ENCODE data around the gene KRT17. TPM values are rescaled to one million over a fixed set of nuclear protein-coding genes. Genes with fewer than 3 reads are reported as not detected.
"Not testable (repeated sequence)": the region's sequence is repeated elsewhere in the genome, so short reads cannot be mapped to it uniquely, and the experiment has no call there.

KRT17 gene
- total RNA-seq, 2 experiments from 2014 or later, result not detected

GRCh38 chr17:41617136-41617535 lies 7.2 kb downstream of the KRT17 start:
- Mint-ChIP-seq H3K4me1 (ENCODE audit: low read depth) (no peaks in the 10 kb centered on the region), H3K4me3 (no peak overlapping the region), H3K27me3 (no peaks in the 10 kb centered on the region), H3K36me3 (ENCODE audit: low read depth) (no peaks in the 10 kb centered on the region), H3K9me3 (no peaks in the 10 kb centered on the region), H3K27ac (no peak overlapping the region)
- no peak for DNase-seq
- no peak for TF ChIP-seq CTCF (IDR thresholded peaks at IDR 0.05)
- Histone ChIP-seq H3K27ac (ENCODE audit: low read depth in 1 of 2, low read length in 2 of 2) (no peak overlapping the region), H3K4me3 (ENCODE audit: low read length) (no peak overlapping the region), H3K9me3 (ENCODE audit: control insufficient read depth in 1 of 2, insufficient read depth in 1 of 2, low read length in 2 of 2) (no peaks in the 10 kb centered on the region), H3K4me1 (ENCODE audit: insufficient read depth, low read length) (no peaks in the 10 kb centered on the region), H3K27me3 (ENCODE audit: control insufficient read depth in 1 of 2, insufficient read depth in 2 of 2, low read length in 2 of 2) (peaks cover 0 to 2% of the 10 kb centered on the region in 2 experiments), H3K36me3 (ENCODE audit: insufficient read depth, low read length) (no peaks in the 10 kb centered on the region)
- ATAC-seq (ENCODE audit: poor library complexity), result no peak
- intact Hi-C loops (cut with DNase I, micrococcal nuclease), result no loop called here
- ChIA-PET POLR2A (no interaction called here), CTCF (no interaction called here)

- H3K9me3 Mint-ChIP-seq; CTCF ChIA-PET; H3K4me3 ChIP-seq (ENCODE audit: low read length); H3K4me3 Mint-ChIP-seq; H3K9me3 ChIP-seq (ENCODE audit: control insufficient read depth in 1 of 2, insufficient read depth in 1 of 2, low read length in 2 of 2); ATAC-seq (ENCODE audit: poor library complexity); H3K4me1 ChIP-seq (ENCODE audit: insufficient read depth, low read length); H3K27me3 Mint-ChIP-seq; H3K27me3 ChIP-seq (ENCODE audit: control insufficient read depth in 1 of 2, insufficient read depth in 2 of 2, low read length in 2 of 2); H3K36me3 Mint-ChIP-seq (ENCODE audit: low read depth); H3K4me1 Mint-ChIP-seq (ENCODE audit: low read depth); intact Hi-C loops (cut with DNase I, micrococcal nuclease); POLR2A ChIA-PET; H3K27ac ChIP-seq (ENCODE audit: low read depth in 1 of 2, low read length in 2 of 2); DNase-seq; H3K36me3 ChIP-seq (ENCODE audit: insufficient read depth, low read length); H3K27ac Mint-ChIP-seq: not testable (repeated sequence)
Measured at GRCh38 chr17:41616486-41616885, 7.9 kb downstream of the KRT17 start.

DNA sequence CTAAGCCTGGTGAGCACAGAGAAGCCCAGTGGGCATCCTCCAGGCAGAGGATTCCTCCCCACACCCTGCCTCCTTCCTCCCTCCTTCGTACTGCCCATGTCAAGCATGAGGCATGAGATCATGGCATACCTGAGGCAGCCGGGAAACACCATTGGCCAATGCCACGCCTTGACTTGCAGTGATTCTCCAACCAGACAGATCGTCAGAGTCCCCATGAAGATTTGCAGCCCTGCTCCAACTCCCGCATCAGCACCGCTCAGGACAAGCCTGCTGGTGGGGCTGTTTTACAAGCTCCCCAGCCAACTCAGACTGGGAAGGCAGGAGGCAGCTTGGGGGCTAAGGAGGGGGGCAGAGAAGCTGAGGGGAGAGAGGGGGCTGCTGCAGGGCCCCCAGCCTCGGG lies 8.9 kb downstream of the KRT17 start:
- H3K27me3 Mint-ChIP-seq, result no peaks in the 10 kb centered on the region
- ChIA-PET POLR2A (no interaction called here), CTCF (no interaction called here)
- DNase-seq (no peak), ATAC-seq (ENCODE audit: poor library complexity) (no peak)
- H3K27ac Mint-ChIP-seq, result no peak overlapping the region
- Histone ChIP-seq H3K27ac (ENCODE audit: low read depth in 1 of 2, low read length in 2 of 2) (no peak overlapping the region), H3K36me3 (ENCODE audit: insufficient read depth, low read length) (no peaks in the 10 kb centered on the region), H3K9me3 (ENCODE audit: control insufficient read depth in 1 of 2, insufficient read depth in 1 of 2, low read length in 2 of 2) (no peaks in the 10 kb centered on the region), H3K4me3 (ENCODE audit: low read length) (no peak overlapping the region), H3K4me1 (ENCODE audit: insufficient read depth, low read length) (no peaks in the 10 kb centered on the region), H3K27me3 (ENCODE audit: control insufficient read depth in 1 of 2, insufficient read depth in 2 of 2, low read length in 2 of 2) (peaks cover 0 to 2% of the 10 kb centered on the region in 2 experiments)
- TF ChIP-seq CTCF (IDR thresholded peaks at IDR 0.05), result no peak
- no peaks in the 10 kb centered on the region for H3K36me3 Mint-ChIP-seq (ENCODE audit: low read depth)
- no peak overlapping the region for H3K4me3 Mint-ChIP-seq
- intact Hi-C loops (cut with DNase I, micrococcal nuclease), result no loop called here
- H3K4me1 Mint-ChIP-seq (ENCODE audit: low read depth), result no peaks in the 10 kb centered on the region
- H3K9me3 Mint-ChIP-seq, result no peaks in the 10 kb centered on the region

DNA sequence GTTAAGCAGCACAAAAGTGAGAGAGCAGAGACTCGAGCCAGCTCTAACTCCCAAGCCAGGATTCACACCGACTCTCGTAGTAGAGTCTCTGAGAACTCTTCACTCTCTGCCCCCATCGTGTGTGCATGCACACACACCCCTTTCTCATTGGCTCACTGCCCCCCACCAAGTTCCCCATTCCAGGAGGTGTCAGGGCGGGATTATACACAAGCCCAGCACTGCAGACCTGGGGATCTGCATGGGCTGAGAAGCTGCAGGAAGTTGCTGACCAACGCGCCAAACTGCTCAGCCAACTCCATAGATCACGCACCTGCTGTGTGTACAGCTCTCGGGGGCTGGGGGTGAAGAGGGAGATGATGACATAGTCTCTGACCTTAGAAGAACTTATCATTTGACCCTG lies 9.6 kb downstream of the KRT17 start:
- DNase-seq; H3K27me3 ChIP-seq (ENCODE audit: control insufficient read depth in 1 of 2, insufficient read depth in 2 of 2, low read length in 2 of 2); H3K4me3 Mint-ChIP-seq; H3K9me3 ChIP-seq (ENCODE audit: control insufficient read depth in 1 of 2, insufficient read depth in 1 of 2, low read length in 2 of 2); H3K4me1 ChIP-seq (ENCODE audit: insufficient read depth, low read length); H3K27ac ChIP-seq (ENCODE audit: low read depth in 1 of 2, low read length in 2 of 2); H3K36me3 Mint-ChIP-seq (ENCODE audit: low read depth); H3K27ac Mint-ChIP-seq; CTCF ChIA-PET; H3K36me3 ChIP-seq (ENCODE audit: insufficient read depth, low read length); H3K27me3 Mint-ChIP-seq; POLR2A ChIA-PET; H3K9me3 Mint-ChIP-seq; intact Hi-C loops (cut with DNase I, micrococcal nuclease); H3K4me3 ChIP-seq (ENCODE audit: low read length); ATAC-seq (ENCODE audit: poor library complexity); H3K4me1 Mint-ChIP-seq (ENCODE audit: low read depth): not testable (repeated sequence)

Measured in CD4-positive, alpha-beta T cell (primary cell).